Activated CD8-positive, alpha-beta T cell treated with anti-CD3 and anti-CD28 coated beads for 36 hours (primary cell): Measurements from ENCODE around the gene ZMYM5. TPM values are rescaled to one million over a fixed set of nuclear protein-coding genes. Genes with fewer than 3 reads are reported as not detected.

Source experiments
- ATAC-seq: fragments of 200-7000 bp; cut with Tn5 transposase; one replicate; pipeline ENCODE4 v1.10.0; 2021; ENCODE audit warnings: mild to moderate bottlenecking, moderate library complexity
- CTCF ChIA-PET: fragments of 350-600 bp; sonication (Branson Sonifier 250); formaldehyde crosslinking; loops from one replicate; lab custom pipeline; 2021; ENCODE audit warnings: antibody characterized with exemption; lab: Charles Lee
- POLR2A ChIA-PET: fragments of 350-600 bp; sonication (Branson Sonifier 250); formaldehyde crosslinking; loops from one replicate; lab custom pipeline; 2021; ENCODE audit warnings: antibody characterized with exemption; lab: Charles Lee
- DNase-seq: peaks from one replicate; pipeline ENCODE4 v3.0.0-alpha.2; 2020
- H3K27ac Mint-ChIP-seq: one replicate; pipeline ENCODE4 v1.8.0; 2021; ENCODE audit warnings: mild to moderate bottlenecking, mixed read lengths
- H3K27me3 Mint-ChIP-seq: one replicate; pipeline ENCODE4 v1.8.0; 2021; ENCODE audit warnings: mixed read lengths
- H3K36me3 Mint-ChIP-seq: one replicate; pipeline ENCODE4 v1.8.0; 2021; ENCODE audit warnings: low read depth, mixed read lengths
- H3K4me1 Mint-ChIP-seq: one replicate; pipeline ENCODE4 v1.8.0; 2021; ENCODE audit warnings: low read depth, mixed read lengths
- H3K4me3 Mint-ChIP-seq: one replicate; pipeline ENCODE4 v1.8.0; 2021; ENCODE audit warnings: mild to moderate bottlenecking, moderate library complexity, mixed read lengths
- H3K9me3 Mint-ChIP-seq: one replicate; pipeline ENCODE4 v1.8.0; 2021; ENCODE audit warnings: mixed read lengths
- intact Hi-C: fragments of 100-400 bp; cut with micrococcal nuclease; formaldehyde crosslinking; loops from one replicate; pipeline ENCODE4 v1.10.0; 2022
- total RNA-seq, 2 experiments: library from RNA; stranded (reverse); gene quantifications; one replicate each; pipeline ENCODE4 v1.2.3, GENCODE V29; 2021
- TF ChIP-seq, protein P1 (sequence below): fragments of 200-600 bp; IDR thresholded peaks from one replicate; pipeline ENCODE4 v1.8.0; 2022; ENCODE audit warnings: antibody characterized with exemption, mild to moderate bottlenecking

ZMYM5 gene
- total RNA-seq, 2 experiments from 2014 or later = 10.1 to 10.4 TPM

DNA sequence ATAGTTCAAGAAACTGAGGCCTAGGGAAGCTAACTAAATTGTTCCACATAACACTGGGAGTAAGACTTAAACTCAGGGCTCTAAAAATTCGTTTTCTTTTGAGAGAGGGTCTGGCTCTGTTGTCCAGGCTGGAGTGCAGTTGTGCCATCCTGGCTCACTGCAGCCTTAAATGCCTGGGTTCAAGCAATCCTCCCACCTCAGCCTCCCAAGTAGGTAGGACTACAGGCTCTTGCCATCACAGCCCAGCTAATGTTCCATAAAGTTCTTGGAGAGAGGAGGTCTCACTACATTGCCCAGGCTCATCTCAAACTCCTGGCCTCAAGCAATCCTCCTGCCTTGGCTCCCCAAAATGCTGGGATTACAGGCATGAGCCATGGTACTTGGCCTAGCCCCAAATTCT is 10.7 kb downstream of the ZMYM5 start:
- DNase-seq (no peak), ATAC-seq (no peak)
- H3K36me3 Mint-ChIP-seq = peaks cover 36% of the 10 kb centered on the region
- H3K27me3 Mint-ChIP-seq = no peaks in the 10 kb centered on the region
- no peak overlapping the region for H3K4me3 Mint-ChIP-seq
- CTCF ChIA-PET = interaction anchor here (1.0 to 2.2 kb wide), 3 partner anchors 12 to 35 kb away, joined by 3 to 7 read pairs (median 4); no protein-coding TSS in a partner anchor
- intact Hi-C loops = no loop called here
- POLR2A ChIA-PET = interaction anchor here (1.0 to 1.6 kb wide), 2 partner anchors 14 to 15 kb away, joined by 4 to 6 read pairs; no protein-coding TSS in a partner anchor
- H3K4me1 Mint-ChIP-seq = peaks cover 28% of the 10 kb centered on the region
- no peak overlapping the region for H3K27ac Mint-ChIP-seq
- no peaks in the 10 kb centered on the region for H3K9me3 Mint-ChIP-seq
- TF ChIP-seq, protein P1, sequence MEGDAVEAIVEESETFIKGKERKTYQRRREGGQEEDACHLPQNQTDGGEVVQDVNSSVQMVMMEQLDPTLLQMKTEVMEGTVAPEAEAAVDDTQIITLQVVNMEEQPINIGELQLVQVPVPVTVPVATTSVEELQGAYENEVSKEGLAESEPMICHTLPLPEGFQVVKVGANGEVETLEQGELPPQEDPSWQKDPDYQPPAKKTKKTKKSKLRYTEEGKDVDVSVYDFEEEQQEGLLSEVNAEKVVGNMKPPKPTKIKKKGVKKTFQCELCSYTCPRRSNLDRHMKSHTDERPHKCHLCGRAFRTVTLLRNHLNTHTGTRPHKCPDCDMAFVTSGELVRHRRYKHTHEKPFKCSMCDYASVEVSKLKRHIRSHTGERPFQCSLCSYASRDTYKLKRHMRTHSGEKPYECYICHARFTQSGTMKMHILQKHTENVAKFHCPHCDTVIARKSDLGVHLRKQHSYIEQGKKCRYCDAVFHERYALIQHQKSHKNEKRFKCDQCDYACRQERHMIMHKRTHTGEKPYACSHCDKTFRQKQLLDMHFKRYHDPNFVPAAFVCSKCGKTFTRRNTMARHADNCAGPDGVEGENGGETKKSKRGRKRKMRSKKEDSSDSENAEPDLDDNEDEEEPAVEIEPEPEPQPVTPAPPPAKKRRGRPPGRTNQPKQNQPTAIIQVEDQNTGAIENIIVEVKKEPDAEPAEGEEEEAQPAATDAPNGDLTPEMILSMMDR = no peak

DNA sequence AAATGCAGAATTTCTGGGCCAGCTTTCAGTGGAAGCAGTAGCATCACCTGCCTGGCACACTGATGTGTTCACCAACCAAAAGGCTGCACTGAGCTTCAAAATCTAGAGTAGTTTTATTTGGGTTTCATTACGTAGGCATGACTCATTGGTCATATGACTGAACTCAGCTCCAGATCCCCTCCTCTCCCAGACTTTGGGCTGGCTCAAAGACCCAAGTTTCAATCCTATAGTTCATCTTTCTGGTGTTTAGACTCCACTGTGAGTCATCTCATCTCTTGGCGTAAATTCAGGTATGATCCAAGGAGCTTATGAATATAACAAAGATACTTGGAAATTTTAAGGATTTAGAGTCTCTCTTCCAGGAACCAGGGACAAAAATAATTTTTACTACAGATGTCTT is 17.7 kb downstream of the ZMYM5 start:
- TF ChIP-seq, protein P1 = no peak
- Mint-ChIP-seq H3K4me1 (peaks cover 16% of the 10 kb centered on the region), H3K9me3 (no peaks in the 10 kb centered on the region), H3K27ac (no peak overlapping the region), H3K27me3 (no peaks in the 10 kb centered on the region), H3K4me3 (no peak overlapping the region), H3K36me3 (peaks cover 20% of the 10 kb centered on the region)
- intact Hi-C loops = no loop called here
- DNase-seq (peak; percentile 19), ATAC-seq (peak; percentile 77)
- POLR2A ChIA-PET = interaction anchor here (0.9 to 1.6 kb wide), 3 partner anchors 10 to 18 kb away, joined by 3 to 4 read pairs (median 3); no protein-coding TSS in a partner anchor
- CTCF ChIA-PET = interaction anchor here (0.8 to 1.6 kb wide), 5 partner anchors 15 to 31 kb away, joined by 3 to 5 read pairs (median 3); no protein-coding TSS in a partner anchor

DNA sequence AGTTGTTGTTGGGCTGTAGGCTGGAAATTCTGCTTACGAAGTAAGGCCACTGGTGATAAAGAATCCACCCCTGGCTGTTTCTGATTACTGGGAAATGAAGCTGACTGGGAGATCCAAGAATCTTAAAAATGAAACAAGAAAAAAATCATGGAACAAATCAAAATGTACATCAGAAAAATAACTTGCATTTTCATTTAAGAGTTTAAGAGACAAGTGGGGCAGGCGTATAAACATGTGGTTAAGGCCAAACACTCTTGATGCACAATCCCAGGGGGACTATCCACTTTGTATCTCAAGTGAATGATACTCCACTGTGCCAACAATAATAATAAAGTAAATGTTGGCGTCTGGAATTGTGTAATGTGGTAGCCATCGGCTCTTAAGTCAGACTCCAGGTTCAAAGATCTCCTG is 24.6 kb downstream of the ZMYM5 start:
- TF ChIP-seq, protein P1 = no peak
- Mint-ChIP-seq H3K4me3 (no peak overlapping the region), H3K27me3 (no peaks in the 10 kb centered on the region), H3K9me3 (no peaks in the 10 kb centered on the region), H3K4me1 (peaks cover 6% of the 10 kb centered on the region), H3K36me3 (peaks cover 31% of the 10 kb centered on the region), H3K27ac (no peak overlapping the region)
- intact Hi-C loops = no loop called here
- ATAC-seq (no peak), DNase-seq (no peak)
- POLR2A ChIA-PET = interaction anchor here (0.6 to 1.2 kb wide), 2 partner anchors 12 to 14 kb away, joined by 3 to 4 read pairs; no protein-coding TSS in a partner anchor
- CTCF ChIA-PET = interaction anchor here (0.7 to 1.6 kb wide), 3 partner anchors 10 to 13 kb away, joined by 3 to 7 read pairs (median 4); no protein-coding TSS in a partner anchor

DNA sequence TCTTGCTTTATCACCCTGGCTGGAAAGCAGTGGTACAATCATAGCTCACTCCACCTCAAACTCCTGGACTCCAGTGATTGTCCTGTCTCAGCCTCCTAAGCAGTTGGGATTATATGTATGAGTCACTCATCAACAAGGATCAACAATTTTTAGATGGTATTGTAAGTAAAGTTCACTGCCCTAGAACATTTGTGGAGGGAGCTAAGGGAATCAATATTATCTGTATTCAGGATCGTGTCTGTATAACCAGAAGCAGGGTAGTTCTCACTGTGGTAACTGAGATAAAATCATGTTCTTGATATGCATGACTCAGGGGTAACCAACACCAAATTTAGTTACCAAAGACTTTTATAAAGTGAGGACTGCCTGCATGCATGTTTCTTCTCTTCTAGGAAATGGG is 27.0 kb downstream of the ZMYM5 start:
- ATAC-seq (no peak), DNase-seq (no peak)
- ChIA-PET CTCF (no interaction called here), POLR2A (no interaction called here)
- H3K4me3 Mint-ChIP-seq = no peak overlapping the region
- no peaks in the 10 kb centered on the region for H3K27me3 Mint-ChIP-seq
- H3K9me3 Mint-ChIP-seq = no peaks in the 10 kb centered on the region
- TF ChIP-seq, protein P1 = no peak
- intact Hi-C loops = no loop called here
- H3K36me3 Mint-ChIP-seq = peaks cover 37% of the 10 kb centered on the region
- H3K27ac Mint-ChIP-seq = peak overlapping the region; percentile 10
- peaks cover 6% of the 10 kb centered on the region for H3K4me1 Mint-ChIP-seq

DNA sequence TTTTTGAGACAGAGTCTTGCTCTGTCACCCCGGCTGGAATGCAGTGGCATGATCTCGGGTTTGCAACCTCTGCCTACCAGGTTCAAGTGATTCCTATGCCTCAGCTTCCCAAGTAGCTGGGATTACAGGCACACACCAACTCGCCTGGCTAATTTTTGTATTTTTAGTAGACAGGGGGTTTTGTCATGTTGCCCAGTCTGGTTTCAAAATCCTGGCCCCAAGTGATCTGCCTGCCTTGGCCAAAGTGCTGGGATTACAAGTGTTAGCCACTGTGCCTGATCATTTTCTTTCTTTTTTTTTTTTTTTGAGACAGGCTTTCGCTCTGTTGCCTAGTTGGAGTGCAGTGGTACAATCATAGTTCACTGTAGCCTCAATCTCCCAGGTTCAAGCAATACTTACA is 28.7 kb downstream of the ZMYM5 start:
- intact Hi-C loops = no loop called here
- Mint-ChIP-seq H3K9me3 (no peaks in the 10 kb centered on the region), H3K36me3 (peaks cover 37% of the 10 kb centered on the region), H3K27me3 (no peaks in the 10 kb centered on the region), H3K27ac (no peak overlapping the region), H3K4me3 (no peak overlapping the region), H3K4me1 (peaks cover 3% of the 10 kb centered on the region)
- DNase-seq (no peak), ATAC-seq (no peak)
- CTCF ChIA-PET = interaction anchor here (1.1 kb wide), 1 partner anchor 93 kb away, joined by 3 read pairs; no protein-coding TSS in a partner anchor
- TF ChIP-seq, protein P1 = no peak
- POLR2A ChIA-PET = interaction anchor here (1.2 kb wide), 1 partner anchor 28 kb away, joined by 3 read pairs; no protein-coding TSS in a partner anchor
